T-helper 2 cell (primary cell): ENCODE measurements around the gene SPAG16.
"Not testable (repeated sequence)": the region's sequence is repeated elsewhere in the genome, so short reads cannot be mapped to it uniquely, and the experiment has no call there.

Experiments
- DNase-seq, 5 experiments: peaks; one replicate each; pipeline versions ENCODE4 v3.0.0 to v3.0.0-alpha.2; 2012 to 2022

The SPAG16 gene

DNA sequence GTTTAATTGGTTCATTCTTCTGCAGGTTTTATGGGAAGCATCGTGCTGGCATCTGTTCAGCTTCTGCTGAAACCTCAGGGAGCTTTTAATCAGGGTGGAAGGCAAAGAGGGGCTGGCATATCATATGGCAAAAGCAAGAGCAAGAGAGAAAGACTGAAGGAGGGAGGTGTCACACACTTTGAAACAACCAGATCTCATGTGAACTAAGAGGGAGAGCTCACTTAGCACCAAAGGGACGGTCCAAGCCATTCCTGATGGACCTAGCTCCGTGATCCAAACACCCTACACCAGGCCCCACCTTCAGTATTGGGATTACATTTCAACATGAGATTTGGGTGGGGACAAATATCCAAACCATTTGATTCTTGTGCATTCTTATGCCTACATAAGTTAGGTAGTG, 563.1 kb downstream of the SPAG16 start:
- no peak for DNase-seq

DNA sequence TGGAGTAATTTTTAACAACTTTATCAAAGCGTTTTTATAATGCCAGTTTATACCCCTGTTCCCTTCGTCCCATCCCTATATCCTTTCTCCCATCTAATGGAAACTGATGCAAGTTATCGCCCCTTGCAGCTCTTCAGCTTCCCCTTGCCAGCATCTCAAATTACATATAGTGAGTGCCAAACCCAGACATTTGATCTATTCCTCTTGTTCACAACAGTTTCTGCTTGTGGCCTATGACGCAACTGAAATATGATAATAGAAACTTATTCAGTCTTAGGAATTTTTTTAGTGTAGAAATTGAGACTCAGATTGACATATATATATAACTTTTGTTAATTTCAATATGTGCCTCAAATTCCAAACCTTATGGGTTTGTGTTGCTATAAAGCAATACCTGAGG, 564.4 kb downstream of the SPAG16 start:
- no peak for DNase-seq

DNA sequence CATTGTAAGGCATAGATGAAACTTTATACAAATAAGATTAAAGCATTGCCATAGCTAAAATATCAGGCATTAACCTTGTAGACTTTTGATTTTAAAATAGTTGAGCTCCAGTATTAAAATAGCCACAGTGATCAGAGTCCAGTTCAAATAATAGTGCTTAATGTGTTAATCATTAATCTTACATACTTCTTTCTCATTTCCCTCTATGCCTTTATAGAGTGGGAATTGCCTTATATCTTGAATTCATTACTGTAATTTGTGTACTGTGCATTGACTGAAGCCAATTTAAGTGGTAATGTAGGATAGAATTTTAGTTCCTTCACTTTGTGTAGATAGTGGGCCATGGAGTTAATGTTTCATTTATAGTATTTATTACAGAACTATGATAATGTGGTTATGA, 577.4 kb downstream of the SPAG16 start:
- no peak for DNase-seq

DNA sequence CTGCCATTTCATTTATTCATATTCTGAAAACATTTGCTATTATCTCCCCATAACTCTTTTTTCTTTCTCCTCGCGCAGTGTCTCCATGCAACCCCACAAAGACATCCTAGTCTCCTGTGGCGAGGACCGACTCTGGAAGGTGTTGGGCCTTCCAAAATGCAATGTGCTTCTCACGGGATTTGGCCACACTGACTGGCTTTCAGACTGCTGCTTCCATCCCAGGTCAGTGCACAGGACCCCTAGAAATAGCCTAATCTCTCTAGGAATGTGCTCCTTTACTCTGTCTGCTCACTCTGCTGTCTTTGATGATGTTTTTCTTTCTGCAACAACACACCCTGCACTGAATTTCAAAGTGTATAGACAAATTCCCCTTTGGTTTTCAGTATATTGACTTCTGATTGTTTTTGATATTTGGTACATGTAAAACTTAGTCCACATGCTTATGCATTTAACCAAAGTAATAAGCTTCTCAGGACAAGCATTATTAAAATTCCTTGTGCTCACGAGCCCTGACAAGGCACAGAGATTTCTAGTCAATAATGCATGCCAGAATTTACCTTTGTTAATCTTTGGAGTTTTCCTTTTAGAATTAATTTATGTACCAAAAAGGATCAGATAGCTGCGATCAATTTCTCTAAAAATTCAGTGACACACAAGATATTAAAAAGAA, 578.3 kb downstream of the SPAG16 start:
- DNase-seq = no peak

DNA sequence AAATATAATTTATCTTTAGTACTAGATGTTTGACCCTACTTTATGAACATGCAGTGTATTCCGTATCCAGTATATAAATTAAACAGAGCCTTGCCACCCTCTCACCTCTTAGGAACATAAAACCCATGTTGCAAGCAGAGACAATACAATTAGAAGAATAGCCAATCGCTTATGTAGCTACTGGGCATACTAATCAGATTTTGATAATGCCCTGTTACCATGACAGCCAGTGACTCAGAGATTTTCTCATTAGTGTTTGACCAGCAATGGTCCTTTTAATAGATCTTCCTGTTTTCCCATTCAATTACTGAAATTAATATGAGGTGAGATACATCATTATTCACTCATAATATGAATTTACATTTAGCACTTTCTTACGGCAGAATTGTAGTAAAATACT, 579.3 kb downstream of the SPAG16 start:
- no peak for DNase-seq

DNA sequence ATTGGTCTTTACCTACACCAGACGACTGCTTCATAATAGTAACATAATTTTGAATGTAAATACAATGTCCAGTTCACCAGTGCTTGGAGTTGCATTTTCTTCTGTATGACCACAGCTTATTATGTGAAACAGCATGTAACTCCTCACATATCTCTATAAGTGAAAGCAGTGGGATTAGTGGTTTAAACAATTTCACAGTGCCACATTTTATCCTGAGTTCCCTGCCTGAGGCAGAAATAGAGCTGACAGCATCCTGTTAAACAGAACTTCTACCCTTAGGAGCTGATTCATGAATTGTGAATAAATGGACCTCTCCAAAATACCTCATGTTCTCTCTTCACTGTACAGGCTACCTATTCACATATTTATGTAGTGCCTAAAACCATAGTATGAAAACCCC, 584.3 kb downstream of the SPAG16 start:
- DNase-seq = no peak

DNA sequence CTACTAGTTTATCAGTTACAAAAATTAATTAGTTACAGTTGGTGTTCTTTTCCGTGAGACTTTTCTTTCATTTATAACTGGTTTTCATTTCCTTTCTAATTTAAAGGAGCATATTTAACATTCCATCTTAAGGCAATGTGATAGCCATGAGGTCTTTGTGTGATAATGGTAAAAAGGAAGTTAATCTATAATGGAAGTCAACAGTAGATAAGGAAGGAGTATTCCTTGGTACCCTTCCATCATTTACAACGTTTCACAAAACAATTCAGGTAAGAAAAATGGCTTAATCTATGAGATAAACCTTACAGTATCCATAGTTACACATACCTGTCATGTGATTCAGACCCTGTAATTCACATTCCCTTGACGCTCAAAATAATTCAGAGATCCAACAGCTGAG, 601.2 kb downstream of the SPAG16 start:
- DNase-seq = no peak

DNA sequence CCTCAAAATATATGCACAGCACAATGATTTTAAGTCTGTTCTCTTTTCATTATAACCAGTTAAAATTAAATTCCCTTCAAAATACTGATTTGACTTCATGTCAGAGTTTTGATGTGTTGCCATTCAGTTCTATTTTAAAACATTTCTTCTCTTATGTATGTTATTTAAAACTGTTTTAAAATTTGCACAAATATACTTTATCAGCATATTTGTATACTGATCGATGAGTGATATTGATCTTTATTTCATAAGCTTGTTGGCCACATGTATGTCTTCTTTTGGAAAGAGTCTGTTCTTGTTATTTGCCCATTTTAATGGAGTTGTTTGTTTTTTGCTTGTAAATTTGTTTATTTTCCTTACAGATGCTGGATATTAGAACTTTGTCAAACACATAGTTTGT, 630.2 kb downstream of the SPAG16 start:
- no peak for DNase-seq

DNA sequence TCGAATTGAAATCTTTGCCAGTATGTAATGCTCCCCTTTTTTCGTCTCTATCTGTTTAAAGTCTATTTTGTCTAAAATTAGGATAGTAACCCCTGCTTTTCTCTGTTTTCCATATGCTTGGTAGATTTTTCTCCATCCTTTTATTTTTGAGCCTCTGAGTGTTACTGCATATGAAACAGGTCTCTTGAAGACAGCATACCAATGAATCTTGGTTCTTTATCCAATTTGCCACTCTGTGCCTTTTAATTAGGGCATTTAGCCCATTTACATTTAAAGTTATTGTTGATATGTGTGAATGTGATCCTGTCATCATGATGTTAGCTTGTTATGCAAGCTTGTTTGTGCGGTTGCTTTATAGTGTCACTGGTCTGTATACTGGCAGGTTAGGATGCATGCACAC, 635.8 kb downstream of the SPAG16 start:
- DNase-seq = no peak

DNA sequence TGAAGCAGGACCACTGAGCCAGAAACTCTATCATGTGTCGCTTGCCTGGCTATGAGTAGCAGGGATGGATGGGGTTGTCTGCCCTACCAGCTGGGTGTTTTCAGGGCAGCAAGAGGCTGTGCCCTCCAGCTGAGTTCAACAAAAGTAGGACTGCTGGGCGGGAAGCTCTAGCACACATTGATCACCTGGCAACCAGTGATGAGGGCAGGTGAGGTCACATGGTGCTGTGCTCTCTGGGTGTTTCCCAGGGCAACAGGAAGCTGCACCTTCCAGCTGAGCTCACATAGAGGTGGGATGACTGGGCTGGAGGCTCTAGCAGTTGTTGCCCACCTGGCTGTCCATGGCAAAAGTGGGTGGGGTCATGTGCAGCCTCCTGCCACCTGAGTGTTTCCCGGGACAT, 639.3 kb downstream of the SPAG16 start:
- DNase-seq = no peak

DNA sequence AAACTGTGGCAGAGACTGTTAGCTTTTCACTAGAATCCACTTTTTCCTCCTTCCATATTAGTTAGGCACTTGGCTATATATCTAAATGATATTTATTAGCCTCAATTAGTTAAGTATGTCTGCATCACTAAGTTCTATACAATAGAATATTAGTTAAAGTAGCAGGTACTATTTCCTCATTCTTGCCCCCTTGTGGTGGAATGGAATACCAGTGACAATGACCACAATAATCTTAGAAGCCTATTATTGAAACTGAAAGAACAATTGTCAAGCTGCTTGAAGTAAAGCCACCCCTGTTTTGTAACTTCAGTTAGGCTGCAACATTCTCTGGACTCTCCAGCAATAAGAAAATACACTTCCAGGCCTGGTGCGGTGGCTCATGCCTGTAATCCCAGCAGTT, 650.3 kb downstream of the SPAG16 start:
- DNase-seq = peak in 1 of 5 experiments; percentile 41

DNA sequence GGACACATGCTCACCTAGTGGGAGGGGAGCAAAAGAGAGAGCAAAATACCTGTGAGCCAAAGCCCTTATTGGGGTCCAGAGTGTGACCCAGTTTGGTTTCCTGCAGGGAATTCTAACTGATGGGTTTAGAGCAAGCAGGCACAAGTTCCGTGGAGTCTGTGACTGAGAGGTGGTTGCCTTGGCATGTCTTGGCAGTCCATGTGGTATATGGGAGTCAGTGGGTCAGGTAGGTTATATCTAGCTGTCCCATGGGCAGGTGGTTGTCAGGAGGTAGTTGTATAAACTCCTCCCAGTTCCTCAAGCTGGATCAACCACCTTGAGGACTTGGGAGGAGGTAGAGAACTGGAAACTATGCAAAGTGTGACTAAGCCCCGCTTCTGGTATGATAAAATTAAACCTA, 673.8 kb downstream of the SPAG16 start:
- DNase-seq = no peak

DNA sequence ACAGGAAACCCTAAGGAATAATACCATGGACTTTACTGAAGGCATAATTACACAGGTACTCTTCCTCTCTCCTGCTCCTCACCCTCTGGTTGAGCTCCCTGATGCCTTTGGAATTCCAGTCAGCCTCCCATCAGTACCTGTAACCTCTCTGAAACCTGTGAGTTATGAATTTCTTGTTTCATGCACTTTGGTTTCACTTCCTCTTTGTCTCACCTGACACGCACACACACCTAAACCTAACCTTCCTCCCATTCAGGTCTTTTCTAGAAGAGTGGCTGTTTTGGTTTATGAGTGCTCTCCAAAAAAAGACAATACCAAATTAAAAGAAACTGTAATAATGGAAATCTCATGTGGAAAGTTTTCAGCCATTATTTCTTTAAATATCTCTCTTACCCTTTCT, 675.3 kb downstream of the SPAG16 start:
- DNase-seq = no peak

DNA sequence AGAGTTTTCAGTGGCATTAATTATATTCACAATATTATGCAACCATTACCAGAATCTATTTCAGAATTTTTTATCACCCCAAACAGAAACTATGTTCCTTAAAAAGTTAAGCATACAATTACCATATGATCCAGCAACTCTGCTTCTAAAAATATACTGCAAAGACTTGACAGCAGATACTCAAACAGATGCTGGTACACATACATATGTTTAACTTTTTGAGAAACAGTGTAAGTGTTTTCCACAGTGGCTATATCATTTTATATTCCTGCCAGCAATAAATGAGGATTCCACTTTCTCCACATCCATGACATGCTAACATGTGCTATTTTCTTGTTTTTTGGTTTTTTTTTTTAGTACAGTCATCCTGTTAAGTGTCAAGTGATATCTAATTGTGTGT, 687.3 kb downstream of the SPAG16 start:
- no peak for DNase-seq

DNA sequence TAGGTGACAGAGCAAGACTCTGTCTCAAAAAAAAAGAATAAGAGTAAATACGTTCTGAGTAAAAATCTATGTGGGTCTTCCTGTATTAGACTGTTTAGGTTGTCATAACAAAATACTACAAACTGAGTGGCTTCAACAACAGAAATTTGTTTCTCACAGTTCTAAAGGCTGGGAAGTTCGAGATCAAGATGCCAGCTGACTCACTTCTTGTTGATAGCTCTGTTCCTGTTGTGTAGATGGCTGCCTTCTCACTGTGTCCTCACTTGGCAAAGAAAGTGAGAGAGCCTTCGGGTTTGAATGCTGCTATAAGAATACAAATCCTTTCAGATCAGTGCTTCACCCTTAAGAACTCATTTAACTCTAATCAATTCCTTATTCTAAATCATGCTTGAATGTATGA, 696.6 kb downstream of the SPAG16 start:
- DNase-seq = no peak

DNA sequence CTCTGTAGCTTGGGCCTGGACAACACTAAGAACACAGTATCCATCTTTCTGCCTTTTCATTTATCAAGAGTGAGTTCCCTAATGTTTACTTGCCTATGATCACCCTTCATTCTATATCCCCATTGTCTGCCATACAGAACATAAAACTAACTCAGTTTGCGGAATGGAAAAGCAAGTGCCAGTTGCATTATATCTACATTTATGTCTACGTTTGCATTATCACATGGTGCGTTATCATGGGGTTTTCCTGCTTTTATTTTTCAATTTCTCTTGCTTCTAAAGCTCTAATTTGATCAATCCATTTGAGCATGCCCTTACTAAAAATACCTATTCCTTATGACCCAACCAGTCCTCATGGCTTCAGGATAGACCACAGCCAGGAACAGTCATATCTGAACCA, 704.9 kb downstream of the SPAG16 start:
- no peak for DNase-seq

DNA sequence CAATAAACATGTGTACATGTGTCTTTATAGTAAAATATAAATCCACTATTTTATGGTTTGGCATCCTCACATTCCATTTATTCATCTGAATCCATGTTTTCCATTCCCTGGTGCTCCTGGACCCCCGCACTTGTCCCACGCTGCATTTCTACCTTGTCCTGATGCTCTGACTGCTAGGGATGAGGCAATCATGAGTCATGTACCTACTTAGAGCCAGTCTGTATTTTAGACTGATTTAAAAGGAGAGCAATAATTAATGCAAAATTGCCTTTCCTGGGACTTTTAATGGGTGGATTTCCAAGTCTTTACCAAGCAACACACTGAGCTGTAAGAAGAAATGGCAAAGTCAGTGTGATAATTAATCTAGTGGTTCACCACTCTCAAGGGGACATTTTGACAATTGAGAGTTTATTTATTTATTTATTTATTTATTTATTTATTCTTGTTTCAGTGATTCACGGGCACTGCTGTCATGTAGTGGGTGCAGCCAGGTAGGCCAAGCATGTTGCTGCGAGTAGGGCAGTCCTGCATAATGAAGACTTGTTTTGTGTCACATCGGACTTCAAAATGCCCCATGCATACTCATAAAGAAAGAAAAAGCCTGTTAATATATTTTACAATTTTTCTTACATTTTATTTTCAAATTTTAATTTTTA, 707.3 kb downstream of the SPAG16 start:
- DNase-seq = no peak

DNA sequence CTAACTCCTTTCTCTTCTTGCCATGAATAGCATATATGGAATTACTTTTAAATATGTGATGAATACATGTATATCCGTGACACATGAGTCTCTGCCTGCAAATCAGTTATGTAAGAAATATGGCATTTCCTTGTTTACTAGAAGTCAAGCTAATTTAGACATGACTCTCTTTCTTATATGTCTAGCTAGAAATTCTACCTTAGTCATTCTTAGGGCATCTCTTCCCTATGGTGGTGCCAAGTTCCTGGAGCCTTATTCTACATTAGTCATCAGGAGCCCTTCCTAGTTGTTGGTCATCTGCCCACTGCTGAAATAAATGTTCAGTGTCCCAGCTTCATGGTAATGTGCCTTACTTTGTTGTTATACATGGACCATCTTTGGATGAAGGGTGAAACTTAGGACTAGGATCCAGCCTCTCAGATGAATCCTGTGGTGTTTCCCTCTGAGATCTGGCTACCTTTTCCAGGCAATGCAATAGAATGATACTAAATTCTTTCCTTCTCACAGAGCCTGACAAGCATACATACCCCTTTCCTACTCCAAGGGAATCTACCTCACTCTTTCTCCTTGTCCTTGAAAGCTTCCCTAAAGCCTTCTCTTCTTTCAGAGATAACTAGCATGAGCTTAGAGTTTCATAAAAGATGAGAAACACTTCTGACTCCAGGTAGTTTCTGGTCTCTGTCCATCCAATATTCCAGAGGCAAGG, 711.3 kb downstream of the SPAG16 start:
- DNase-seq = no peak

DNA sequence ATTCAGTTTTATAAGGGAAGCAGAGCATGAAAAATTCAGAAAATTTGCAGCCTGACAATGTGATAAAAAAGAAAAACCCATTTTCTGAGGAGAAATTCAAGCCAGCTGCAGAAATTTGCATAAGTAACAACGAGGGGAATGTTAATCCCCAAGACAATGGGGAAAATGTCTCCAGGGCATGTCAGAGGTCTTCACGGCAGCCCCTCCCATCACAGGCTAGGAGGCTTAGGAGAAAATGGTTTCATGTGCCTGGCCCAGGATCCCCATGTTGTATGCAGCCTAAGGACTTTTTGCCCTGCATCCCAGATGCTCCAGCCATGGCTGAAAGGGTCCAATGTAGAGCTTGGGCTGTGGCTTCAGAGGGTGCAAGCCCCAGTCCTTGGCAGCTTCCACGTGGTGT, 714.7 kb downstream of the SPAG16 start:
- DNase-seq = not testable (repeated sequence)

DNA sequence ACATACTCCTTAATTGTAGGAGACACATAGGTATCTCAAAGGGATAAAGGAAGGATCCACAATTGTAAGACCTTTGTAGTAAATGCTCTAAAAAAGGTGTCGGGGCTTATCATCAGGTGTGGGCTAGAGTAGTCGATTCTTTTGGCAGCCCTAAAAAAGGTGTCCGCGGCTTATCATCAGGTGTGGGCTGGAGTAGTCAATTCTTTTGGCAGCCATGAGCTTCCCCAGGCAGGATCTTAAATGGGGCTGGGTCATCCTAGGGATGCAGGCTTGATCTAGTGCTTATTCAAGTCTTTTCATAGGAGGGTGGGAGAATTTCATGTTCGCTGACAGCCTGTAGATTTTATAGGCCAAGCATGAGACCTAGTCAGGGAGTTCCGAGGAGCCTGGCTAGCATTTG, 720.2 kb downstream of the SPAG16 start:
- no peak for DNase-seq

DNA sequence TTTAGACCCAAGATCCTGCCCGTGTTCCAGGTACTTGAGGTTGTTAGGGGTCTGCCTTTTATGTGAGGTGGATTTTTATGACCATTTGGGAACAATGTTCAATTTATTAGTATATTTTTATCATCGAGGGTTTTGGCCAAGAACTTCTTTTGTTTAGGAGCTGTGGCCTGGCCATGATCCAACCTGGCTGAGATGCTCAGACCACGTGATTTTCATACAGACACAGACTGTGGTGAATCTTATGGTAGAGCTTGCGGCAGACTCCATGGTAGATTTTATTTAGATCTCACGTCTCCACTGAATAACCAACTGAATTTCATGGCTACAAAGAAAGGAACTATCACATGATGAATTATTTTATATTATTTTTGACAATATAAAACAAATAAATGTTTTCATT, 721.1 kb downstream of the SPAG16 start:
- DNase-seq = no peak

DNA sequence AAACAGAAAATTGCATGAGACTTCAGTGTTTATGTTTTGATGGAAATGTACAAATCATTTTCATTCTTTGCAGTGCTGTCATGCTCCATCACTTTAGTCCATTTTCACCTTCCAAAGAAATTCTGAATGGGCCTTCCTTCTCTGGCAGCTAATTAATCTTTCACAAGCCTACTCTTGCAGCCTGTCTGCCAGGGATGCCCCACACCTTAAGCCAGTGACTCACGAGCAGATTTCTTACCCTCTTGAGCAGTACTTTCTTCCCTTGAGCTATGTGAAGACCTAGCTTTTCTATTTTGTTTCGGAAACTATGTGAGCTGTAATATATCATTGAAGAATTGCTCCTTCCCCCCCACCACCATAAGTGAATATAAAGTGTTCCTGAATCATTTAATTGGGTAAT, 722.3 kb downstream of the SPAG16 start:
- DNase-seq = no peak

DNA sequence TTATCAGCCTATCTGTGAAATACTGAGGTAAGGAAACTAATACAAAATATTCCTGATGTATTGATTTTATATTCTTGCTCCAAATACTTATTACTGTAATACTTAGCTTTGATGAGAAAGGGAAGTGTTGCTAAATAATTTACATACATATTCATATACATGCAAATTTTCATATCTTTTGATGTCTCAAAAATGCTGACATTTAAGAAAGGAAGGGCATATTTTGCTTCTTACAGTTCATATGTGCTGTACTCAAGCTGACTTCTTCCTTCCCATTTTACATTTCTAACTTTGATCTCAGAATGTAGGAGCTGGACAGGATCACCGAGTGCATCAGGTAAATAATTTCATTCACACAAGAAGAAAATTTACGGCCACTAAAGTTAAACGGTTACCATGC, 727.4 kb downstream of the SPAG16 start:
- no peak for DNase-seq

DNA sequence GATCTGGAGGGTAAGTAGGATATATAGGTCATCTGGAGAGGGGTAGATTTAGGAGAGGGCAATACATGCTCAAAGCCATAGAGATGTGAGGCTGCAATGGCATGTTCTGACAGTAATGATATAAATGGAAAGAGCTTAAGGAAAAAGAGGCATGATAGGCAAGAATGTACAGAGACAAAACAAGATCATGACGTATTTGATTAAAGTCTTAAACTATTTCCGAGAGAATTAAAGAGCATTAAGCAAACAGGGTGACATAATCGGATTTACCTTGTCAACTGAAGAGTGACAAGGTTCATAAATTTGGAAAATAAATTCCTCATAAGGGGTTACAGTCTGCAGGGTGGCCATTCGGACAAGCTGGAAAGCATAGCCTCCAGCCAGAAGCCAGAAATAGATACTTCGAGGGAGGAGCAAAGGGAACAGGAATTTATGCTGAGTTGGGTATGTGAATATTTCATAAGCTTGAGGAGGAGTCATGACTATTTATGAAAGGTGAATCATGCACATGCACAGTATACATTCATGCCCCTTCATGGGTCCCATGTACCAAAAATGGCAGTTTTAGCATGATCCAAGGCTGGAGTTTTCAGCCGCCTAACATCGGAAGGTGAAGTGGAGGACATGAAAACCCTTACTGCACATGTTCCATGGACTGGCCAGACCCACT, 730.4 kb downstream of the SPAG16 start:
- DNase-seq = no peak
